GM12875 (cell line): ENCODE measurements around the gene PATJ.

Experiments
- H3K4me3 ChIP-seq: one replicate; pipeline ENCODE4 v1.5.1; 2011; ENCODE audit warnings: low read depth, low read length, control low read depth
- TF ChIP-seq, protein P1 (sequence below): IDR thresholded peaks from 2 replicates; pipeline ENCODE4 v1.5.1; 2011; ENCODE audit warnings: low read depth, mild to moderate bottlenecking, control low read depth, inconsistent platforms, low read length, moderate library complexity, borderline replicate concordance; ENCODE audit not compliant: insufficient read depth

PATJ gene

DNA sequence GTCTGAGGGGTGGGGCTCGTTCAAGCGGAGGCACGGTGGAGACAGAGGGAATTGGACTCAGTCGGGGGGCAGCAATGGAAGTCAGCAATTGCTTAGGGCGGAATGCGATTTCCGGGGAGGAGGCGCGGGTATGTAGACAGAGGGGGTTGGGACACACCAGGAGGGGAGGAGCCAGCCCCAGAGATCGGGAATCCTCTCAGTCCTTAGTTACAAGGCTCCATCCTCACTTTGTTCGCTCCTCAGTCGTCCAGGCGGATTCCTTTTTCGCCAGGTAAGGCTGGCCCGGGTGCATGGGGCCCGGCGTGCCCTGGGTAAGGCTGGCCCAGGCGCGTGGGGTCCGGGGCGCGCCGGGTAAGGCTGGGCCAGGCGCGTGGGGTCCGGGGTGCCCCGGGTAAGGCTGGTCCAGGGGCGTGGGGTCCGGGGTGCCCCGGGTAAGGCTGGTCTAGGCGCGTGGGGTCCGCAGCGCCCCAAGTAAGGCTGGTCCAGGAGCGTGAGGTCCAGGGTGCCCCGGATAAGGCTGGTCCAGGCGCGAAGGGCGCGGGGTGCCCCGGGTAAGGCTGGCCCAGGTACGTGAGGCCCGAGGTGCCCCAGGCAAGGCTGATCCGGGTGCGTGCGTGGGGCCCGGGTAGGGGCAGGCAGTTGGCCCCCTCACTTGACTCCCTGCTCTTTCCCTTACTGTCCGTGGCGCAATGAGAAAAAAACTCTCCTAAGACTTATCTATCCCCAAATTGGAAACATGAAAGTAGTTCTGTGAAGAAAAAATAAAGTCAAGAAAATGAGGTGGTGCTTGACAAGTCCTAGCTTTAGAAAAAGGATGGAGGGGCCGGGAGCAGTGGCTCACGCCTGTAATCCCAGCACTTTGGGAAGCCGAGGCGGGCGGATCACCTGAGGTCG is 452.6 kb downstream of the PATJ start, which contains the start of gene L1TD1:
L1TD1 (plus strand) TSS at position 199 of the 894 bp plus-strand sequence. CDS start 11,780 bp downstream, outside the sequence.
- H3K4me3 ChIP-seq, result no peak within 1 kb of the TSS
- TF ChIP-seq, protein P1, sequence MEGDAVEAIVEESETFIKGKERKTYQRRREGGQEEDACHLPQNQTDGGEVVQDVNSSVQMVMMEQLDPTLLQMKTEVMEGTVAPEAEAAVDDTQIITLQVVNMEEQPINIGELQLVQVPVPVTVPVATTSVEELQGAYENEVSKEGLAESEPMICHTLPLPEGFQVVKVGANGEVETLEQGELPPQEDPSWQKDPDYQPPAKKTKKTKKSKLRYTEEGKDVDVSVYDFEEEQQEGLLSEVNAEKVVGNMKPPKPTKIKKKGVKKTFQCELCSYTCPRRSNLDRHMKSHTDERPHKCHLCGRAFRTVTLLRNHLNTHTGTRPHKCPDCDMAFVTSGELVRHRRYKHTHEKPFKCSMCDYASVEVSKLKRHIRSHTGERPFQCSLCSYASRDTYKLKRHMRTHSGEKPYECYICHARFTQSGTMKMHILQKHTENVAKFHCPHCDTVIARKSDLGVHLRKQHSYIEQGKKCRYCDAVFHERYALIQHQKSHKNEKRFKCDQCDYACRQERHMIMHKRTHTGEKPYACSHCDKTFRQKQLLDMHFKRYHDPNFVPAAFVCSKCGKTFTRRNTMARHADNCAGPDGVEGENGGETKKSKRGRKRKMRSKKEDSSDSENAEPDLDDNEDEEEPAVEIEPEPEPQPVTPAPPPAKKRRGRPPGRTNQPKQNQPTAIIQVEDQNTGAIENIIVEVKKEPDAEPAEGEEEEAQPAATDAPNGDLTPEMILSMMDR, result no peak

DNA sequence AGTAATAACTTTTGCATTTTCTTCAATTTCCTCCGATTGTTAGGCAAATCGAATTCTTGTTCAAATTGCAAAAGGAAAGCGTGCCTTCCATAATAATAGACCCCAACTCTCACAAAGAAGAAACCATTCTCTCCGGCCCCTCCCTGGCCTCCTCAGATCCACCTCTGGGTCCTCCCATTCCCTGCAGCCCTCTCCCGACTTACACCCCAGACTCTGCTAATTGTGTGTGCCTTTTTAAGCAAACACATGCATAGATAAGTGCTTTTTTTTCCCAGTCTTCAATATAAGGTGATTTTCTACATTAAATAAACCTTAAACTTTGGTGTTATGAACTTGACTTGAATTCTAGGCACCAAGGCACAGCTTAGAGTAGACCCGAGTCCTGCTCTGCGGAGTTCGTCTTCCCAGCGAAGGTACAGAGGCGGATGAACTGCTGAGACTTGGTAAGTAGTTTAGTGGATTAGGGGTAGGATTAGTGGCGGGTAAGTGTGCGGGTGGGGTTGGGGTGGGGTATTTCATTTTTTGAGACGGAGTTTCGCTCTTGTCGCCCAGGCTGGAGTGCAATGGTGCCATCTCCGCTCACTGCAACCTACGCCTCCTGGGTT is 453.9 kb downstream of the PATJ start:
- no peak overlapping the region for H3K4me3 ChIP-seq
- TF ChIP-seq, protein P1, result no peak

DNA sequence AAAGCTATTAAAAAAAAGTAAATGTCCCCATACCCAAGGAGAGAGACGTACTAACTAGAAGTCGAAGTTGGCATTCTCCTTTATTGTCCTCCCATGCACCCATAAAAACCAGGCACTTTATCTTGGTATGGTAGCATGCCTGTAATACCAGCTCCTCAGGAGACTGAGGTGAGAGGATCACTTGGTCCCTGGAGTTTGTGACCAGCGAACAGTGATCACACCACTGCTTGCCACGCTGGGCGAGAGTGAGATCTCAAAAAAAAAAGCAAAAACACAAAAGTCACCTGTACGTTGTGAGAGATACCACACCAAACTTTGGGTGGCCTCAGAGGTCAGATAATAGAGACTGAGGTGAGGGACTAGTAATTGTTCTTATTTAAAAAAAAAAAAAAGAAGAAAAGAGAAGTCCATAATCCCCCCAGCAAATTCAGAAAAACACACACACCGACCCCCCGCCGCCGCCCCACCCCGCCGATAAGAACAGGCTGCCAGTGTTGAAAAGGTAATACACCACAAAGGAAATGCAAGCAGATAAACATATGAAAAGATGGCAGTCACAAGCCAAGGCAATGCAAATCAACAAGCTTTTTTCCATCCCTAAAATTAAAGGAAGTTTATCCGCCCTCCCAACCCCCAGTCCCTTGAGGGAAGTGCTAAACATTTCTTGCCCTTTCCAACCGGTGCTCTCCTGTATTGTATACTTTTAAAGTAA is 455.9 kb downstream of the PATJ start:
- TF ChIP-seq, protein P1, result no peak
- no peak overlapping the region for H3K4me3 ChIP-seq

DNA sequence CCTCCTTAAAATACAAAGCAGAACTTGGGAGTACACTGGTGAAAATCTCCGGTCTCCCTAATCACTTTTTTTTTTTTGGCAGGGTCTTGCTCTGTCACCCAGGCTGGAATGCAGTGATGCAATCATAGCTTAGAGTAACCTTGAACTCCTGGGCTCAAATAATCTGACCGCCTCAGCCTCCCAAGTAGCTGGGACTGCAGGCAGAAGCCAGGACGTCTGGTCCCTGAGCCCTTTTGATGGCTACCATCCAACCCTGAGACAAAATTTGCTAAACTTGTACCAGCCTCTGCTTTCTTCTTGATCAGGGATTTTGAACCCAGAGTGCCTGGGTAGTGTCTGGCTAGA is 456.5 kb downstream of the PATJ start:
- H3K4me3 ChIP-seq, result no peak overlapping the region
- TF ChIP-seq, protein P1, result no peak

DNA sequence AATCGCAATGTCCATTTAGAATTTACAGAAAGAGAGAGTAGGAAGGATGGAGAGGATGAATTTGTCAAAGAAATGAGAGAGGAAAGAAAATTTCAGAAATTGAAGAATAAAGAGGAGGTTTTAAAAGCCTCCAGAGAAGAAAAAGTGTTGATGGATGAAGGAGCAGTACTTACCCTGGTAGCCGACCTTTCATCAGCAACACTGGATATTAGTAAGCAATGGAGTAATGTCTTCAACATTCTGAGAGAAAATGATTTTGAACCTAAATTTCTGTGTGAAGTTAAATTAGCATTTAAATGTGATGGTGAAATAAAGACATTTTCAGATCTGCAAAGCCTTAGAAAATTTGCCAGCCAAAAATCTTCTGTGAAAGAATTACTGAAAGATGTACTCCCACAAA is 464.9 kb downstream of the PATJ start:
- H3K4me3 ChIP-seq, result no peak overlapping the region
- TF ChIP-seq, protein P1, result no peak

DNA sequence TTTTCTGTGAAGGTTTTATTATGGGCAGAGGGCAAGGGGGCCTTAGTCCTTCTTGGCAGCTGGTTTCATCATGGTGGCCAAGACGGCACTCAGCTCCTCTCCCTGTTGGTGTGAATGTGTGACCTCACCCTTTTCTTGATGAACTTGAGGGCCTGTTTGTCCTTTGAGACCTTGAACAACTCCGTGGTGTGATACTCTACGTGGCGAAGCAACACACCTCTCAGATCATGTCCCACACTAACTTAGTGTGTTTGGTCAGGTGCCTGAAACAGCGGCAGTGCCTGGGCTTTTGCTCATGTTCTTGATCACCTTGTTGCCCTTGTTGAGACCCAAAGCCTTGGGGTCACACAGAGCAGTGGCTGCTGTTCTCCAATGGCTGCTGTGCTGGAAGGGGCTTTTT is 465.8 kb downstream of the PATJ start:
- H3K4me3 ChIP-seq, result no peak overlapping the region
- TF ChIP-seq, protein P1, result no peak
